Loucy (cell line): ENCODE results near the gene ZCCHC24.
"Not testable (repeated sequence)": the region's sequence is repeated elsewhere in the genome, so short reads cannot be mapped to it uniquely, and the experiment has no call there.

Source experiments
- H2AFZ ChIP-seq: fragments of 200-600 bp; sonication (generic); 2 replicates; pipeline ENCODE4 v1.6.0; 2016; ENCODE audit warnings: antibody characterized with exemption, mild to moderate bottlenecking, low read length, moderate library complexity
- H3F3A ChIP-seq: fragments of 200-600 bp; 2 replicates; pipeline ENCODE4 v1.6.0; 2016; ENCODE audit warnings: antibody characterized with exemption, low read depth, mild to moderate bottlenecking
- H3K27me3 ChIP-seq: fragments of 200-600 bp; sonication (generic); 2 replicates; pipeline ENCODE4 v1.6.1; 2014; ENCODE audit warnings: low read length, mild to moderate bottlenecking; ENCODE audit not compliant: insufficient read depth, poor library complexity, severe bottlenecking
- H3K36me3 ChIP-seq: fragments of 200-600 bp; sonication (generic); 2 replicates; pipeline ENCODE4 v1.6.1; 2016; ENCODE audit warnings: low read length; ENCODE audit not compliant: insufficient read depth
- H3K4me1 ChIP-seq: fragments of 200-600 bp; sonication (generic); 2 replicates; pipeline ENCODE4 v1.5.1; 2014; ENCODE audit warnings: low read length, mild to moderate bottlenecking; ENCODE audit not compliant: insufficient read depth, poor library complexity, severe bottlenecking
- H3K4me2 ChIP-seq: fragments of 200-600 bp; sonication (generic); 2 replicates; pipeline ENCODE4 v1.6.0; 2014; ENCODE audit warnings: antibody characterized with exemption, low read length, low read depth, mild to moderate bottlenecking; ENCODE audit not compliant: poor library complexity, severe bottlenecking
- H3K4me3 ChIP-seq: fragments of 200-600 bp; sonication (generic); 2 replicates; pipeline ENCODE4 v1.5.1; 2014; ENCODE audit warnings: low read length, mild to moderate bottlenecking, mixed read lengths; ENCODE audit not compliant: poor library complexity, severe bottlenecking
- H3K79me2 ChIP-seq: fragments of 200-600 bp; sonication (generic); 2 replicates; pipeline ENCODE4 v1.6.1; 2014; ENCODE audit warnings: low read length; ENCODE audit not compliant: insufficient read depth
- H3K9ac ChIP-seq: fragments of 200-600 bp; sonication (generic); 2 replicates; pipeline ENCODE4 v1.6.0; 2014; ENCODE audit warnings: mild to moderate bottlenecking, low read depth, low read length, moderate library complexity; ENCODE audit not compliant: poor library complexity, severe bottlenecking
- H3K9me2 ChIP-seq: fragments of 200-600 bp; sonication (generic); replicated peaks from 2 replicates; pipeline ENCODE4 v1.6.1; 2016; ENCODE audit warnings: low read depth, low read length, mixed read lengths
- H3K9me3 ChIP-seq: fragments of 200-600 bp; sonication (generic); 2 replicates; pipeline ENCODE4 v1.6.1; 2014; ENCODE audit warnings: mild to moderate bottlenecking, antibody characterized with exemption, low read length, low read depth; ENCODE audit not compliant: insufficient read depth
- H4K20me1 ChIP-seq: fragments of 200-600 bp; sonication (generic); 2 replicates; pipeline ENCODE4 v1.6.0; 2014; ENCODE audit warnings: antibody characterized with exemption, low read length, mild to moderate bottlenecking; ENCODE audit not compliant: insufficient read depth, poor library complexity, severe bottlenecking
- EZH2phosphoT487 ChIP-seq: fragments of 200-600 bp; IDR thresholded peaks from 2 replicates; pipeline ENCODE4 v1.6.1; 2018; ENCODE audit warnings: antibody characterized with exemption, mild to moderate bottlenecking, moderate library complexity, borderline replicate concordance
- TF ChIP-seq, protein P1 (sequence below): fragments of 200-600 bp; sonication (generic); conservative IDR thresholded peaks from 2 replicates; pipeline ENCODE4 v1.5.1; 2014; ENCODE audit warnings: mild to moderate bottlenecking, antibody characterized with exemption, low read length

ZCCHC24 gene

DNA sequence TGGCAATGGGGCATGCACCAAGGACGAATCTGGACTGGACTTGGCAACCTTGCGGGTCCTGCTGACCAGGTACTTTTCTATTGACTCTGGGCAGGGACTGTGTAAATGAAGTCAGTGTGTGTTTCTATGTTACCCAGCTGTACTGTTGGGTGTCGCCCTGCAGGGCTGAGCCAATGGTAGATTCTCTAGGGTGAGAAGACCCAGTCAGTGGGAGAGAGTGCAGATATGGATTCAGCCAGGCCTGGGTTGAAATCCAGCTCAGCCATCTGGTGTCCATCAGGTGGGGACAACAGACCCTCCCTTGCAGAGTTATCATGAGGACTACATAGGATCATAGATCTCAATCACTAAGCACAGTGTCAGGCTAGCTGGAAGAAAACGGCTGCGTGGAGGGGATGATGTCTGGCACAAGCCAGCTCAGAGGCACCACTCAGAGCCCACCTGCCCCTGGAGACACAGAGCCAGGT, 103.1 kb downstream of the ZCCHC24 start:
- H3K4me1 ChIP-seq = peaks cover 20% of the 10 kb centered on the region
- no peak overlapping the region for H2AFZ ChIP-seq
- no peaks in the 10 kb centered on the region for H3K9me3 ChIP-seq
- H3K9ac ChIP-seq = no peak overlapping the region
- H3K9me2 ChIP-seq = no peaks in the 10 kb centered on the region
- no peak overlapping the region for H3K4me2 ChIP-seq
- no peak overlapping the region for H3K4me3 ChIP-seq
- H3K36me3 ChIP-seq = no peaks in the 10 kb centered on the region
- H3K27me3 ChIP-seq = no peaks in the 10 kb centered on the region
- H4K20me1 ChIP-seq = no peaks in the 10 kb centered on the region
- H3K79me2 ChIP-seq = peaks cover 10% of the 10 kb centered on the region; the same call in 1 of the 2 replicates
- H3F3A ChIP-seq = no peaks in the 10 kb centered on the region
- TF ChIP-seq, protein P1, sequence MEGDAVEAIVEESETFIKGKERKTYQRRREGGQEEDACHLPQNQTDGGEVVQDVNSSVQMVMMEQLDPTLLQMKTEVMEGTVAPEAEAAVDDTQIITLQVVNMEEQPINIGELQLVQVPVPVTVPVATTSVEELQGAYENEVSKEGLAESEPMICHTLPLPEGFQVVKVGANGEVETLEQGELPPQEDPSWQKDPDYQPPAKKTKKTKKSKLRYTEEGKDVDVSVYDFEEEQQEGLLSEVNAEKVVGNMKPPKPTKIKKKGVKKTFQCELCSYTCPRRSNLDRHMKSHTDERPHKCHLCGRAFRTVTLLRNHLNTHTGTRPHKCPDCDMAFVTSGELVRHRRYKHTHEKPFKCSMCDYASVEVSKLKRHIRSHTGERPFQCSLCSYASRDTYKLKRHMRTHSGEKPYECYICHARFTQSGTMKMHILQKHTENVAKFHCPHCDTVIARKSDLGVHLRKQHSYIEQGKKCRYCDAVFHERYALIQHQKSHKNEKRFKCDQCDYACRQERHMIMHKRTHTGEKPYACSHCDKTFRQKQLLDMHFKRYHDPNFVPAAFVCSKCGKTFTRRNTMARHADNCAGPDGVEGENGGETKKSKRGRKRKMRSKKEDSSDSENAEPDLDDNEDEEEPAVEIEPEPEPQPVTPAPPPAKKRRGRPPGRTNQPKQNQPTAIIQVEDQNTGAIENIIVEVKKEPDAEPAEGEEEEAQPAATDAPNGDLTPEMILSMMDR = no peak
- no peak for TF ChIP-seq EZH2phosphoT487

DNA sequence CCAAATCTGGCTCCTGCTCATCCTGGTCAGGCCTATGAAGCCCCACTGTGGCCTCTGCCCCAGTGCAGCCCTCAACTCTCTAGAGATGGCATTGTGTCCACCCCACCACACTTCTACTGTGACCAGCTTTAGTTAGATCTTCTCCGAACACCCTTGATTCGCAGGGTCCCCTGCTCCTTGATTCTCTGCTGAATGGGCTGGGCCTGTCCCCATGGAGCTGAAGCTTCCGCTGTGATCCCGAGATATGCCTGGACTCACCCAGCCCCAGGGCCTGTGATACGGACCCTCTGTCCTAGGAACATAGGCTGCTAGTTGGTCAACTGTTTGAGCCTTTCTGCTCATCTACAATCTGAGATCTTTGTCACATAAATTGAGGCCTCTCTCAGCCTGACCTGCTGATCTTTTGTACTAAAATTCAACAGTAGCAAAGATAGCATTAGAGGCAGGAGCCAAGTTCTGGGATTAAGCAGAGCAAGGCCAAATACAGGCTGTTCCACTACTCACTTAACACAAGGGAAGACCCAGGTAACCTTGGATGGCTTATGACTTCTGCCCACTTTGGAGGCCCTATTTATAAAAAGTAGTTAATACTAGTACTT, 104.7 kb downstream of the ZCCHC24 start:
- no peaks in the 10 kb centered on the region for H3F3A ChIP-seq
- no peak overlapping the region for H3K9ac ChIP-seq
- H3K79me2 ChIP-seq = no peaks in the 10 kb centered on the region
- H3K4me2 ChIP-seq = no peak overlapping the region
- H2AFZ ChIP-seq = no peak overlapping the region
- H3K9me2 ChIP-seq = no peaks in the 10 kb centered on the region
- TF ChIP-seq EZH2phosphoT487 = no peak
- TF ChIP-seq, protein P1 = no peak
- no peaks in the 10 kb centered on the region for H3K36me3 ChIP-seq
- H3K4me1 ChIP-seq = peaks cover 11% of the 10 kb centered on the region
- no peaks in the 10 kb centered on the region for H3K27me3 ChIP-seq
- H3K4me3 ChIP-seq = no peak overlapping the region
- no peaks in the 10 kb centered on the region for H3K9me3 ChIP-seq
- no peaks in the 10 kb centered on the region for H4K20me1 ChIP-seq

DNA sequence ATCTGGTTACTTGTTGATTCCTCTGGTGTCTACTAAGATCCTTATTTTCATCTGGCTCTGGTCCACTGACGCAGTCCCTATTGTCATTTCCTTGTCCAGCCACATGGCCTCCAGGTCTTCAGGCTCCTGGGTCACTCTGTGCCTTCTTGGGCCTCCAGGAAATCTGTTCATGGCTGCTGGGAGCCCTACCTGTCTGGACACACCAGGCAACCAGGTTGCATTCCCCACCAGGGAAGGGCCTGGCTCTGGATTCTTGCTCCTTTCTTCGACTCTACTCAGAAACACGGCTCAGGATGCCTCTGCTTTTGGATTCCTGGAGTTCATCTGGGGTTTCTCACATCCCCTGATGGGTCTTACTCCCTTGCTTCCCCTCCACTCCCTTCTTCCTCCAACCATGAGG, 106.2 kb downstream of the ZCCHC24 start:
- no peaks in the 10 kb centered on the region for H3K27me3 ChIP-seq
- no peaks in the 10 kb centered on the region for H4K20me1 ChIP-seq
- no peaks in the 10 kb centered on the region for H3K9me3 ChIP-seq
- no peak overlapping the region for H3K4me2 ChIP-seq
- no peaks in the 10 kb centered on the region for H3F3A ChIP-seq
- TF ChIP-seq EZH2phosphoT487 = no peak
- TF ChIP-seq, protein P1 = no peak
- peak overlapping the region; percentile 22 for H3K9ac ChIP-seq
- no peak overlapping the region for H2AFZ ChIP-seq
- H3K36me3 ChIP-seq = no peaks in the 10 kb centered on the region
- H3K79me2 ChIP-seq = no peaks in the 10 kb centered on the region
- no peaks in the 10 kb centered on the region for H3K9me2 ChIP-seq
- no peak overlapping the region for H3K4me3 ChIP-seq
- H3K4me1 ChIP-seq = no peaks in the 10 kb centered on the region

DNA sequence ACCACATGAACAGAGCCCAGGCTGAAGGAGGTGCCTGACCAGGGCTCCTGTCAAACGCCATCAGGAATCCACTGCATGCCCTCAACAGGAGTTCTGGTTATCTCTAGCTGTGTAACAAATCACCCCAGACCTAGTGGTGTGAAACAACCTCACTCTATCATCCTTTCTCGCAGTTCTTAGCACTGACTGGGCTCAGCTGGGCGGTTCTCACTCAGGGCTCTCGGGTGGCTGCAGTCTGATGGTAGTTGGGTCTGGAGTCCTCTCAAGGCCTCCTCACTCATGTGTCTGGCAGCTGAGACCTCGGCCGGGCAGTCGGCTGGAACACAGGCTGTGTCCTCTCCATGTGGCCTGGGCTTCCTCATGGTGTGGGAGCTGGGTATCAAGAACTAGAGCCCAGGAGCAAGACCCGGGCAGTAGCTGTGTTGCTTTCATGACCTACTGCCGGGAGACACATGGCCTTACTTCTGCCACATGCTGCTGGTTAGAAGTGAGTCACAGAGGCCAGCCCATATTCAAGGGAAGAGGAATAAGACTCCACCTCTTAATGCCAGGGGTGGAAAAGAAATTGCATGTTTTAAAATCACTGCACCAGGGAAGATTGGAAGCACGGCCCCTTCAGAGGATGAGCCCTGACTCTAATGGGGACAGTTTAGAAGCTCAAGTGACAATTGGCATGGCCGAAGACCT, 107.5 kb downstream of the ZCCHC24 start:
- not testable (repeated sequence) for H3K9ac ChIP-seq, H2AFZ ChIP-seq, H3K4me3 ChIP-seq, H3F3A ChIP-seq, H3K36me3 ChIP-seq, H3K9me3 ChIP-seq, H4K20me1 ChIP-seq, H3K27me3 ChIP-seq, H3K4me2 ChIP-seq, H3K9me2 ChIP-seq, H3K4me1 ChIP-seq, H3K79me2 ChIP-seq
